ENCODE data around the gene TNFAIP2.

Gene TNFAIP2

DNA sequence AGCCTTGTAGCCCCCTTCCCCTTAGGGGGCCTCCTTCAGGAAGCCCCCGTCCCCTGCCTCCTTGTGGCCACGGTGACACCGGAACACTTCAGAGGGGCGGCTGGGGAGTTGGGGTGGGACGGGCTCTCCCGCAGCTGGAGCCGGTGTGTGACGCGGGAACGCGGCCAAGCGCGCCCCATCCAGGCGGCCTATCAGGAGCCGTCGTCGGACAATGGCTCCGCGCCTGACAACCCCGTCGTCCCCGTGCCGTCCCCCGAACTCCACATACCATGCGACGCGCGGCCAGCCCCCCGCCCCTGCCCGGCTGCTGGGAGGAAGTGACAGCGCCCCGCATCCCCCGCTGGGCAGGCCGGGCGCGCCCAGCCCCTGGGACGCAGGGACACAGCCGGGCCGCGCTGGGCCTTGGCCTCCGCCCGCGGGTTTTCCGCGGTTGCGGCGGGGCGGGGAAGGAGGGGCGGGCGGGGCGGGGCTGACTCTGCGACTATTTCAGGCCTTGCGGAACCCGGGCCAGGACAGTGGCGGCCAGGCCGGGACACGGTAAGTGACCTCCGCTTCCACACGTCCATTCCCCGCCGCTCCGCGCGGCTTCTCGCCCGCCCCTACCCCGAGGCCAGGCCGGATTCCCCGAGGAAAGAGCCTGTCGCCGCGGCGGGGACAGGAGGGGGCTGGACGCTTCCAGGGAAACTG lies at the start of gene TNFAIP2:
TNFAIP2 (plus strand) TSS at position 515 of the 687 bp plus-strand sequence. CDS start 2,997 bp downstream, outside the sequence.
- H3K4me3 ChIP-seq (ENCODE audit: low read length) = peak within 1 kb of the TSS; percentile 17
- TF ChIP-seq CTCF (conservative IDR thresholded peaks at IDR 0.05; ENCODE audit: low read depth, low read length) = no peak
- DNase-seq (ENCODE audit: low read depth) = no peak

DNA sequence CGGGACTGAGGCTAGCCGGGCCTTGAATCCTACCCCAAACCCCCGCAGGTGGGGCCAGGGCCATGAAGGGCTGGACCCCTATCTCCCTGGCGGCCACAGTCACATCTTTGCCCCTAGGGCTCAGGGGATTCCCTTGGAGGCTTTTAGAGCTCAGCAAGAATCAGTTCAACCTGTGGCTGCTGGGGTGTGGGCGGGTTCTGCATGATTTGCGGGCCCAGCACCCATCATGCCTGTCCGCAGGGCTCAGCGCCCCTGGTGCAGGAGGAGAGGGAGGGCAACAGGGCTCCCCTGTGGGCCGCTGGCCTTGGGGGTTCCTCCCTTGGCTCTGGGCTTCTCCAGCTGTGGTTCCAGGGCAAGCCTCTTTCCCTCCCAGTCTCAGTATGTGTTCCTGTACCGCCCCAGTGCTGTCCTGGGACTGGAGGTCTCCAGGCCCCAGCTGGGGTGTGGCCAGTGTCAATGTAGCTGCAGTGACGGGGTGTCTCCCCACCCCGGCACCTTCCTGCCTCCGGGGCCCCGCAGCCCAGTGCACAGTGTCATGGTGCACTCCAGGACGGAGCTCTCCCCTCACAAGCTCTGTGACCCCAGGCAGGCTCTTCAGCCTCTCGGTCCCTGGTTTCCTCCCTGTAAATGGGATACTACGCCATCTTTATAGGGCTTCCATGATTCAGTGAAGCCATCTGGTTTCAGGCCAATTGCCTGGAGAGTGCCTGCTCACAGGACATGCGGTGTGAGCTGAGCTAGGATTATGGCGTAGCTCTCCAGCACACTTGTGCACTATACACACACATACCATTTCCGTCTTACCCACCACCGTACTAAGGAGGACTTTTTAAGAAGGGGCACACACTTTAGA lies 49.2 kb upstream of the TNFAIP2 start:
- DNase-seq (ENCODE audit: low read depth) = no peak
- no peak overlapping the region for H3K4me3 ChIP-seq (ENCODE audit: low read length)
- no peak for TF ChIP-seq CTCF (conservative IDR thresholded peaks at IDR 0.05; ENCODE audit: low read depth, low read length)

- DNase-seq (ENCODE audit: low read depth) = no peak
- no peak for TF ChIP-seq CTCF (conservative IDR thresholded peaks at IDR 0.05; ENCODE audit: low read depth, low read length)
- H3K4me3 ChIP-seq (ENCODE audit: low read length) = peak overlapping the region; percentile 32
These were observed 48.4 kb upstream of the TNFAIP2 start for GRCh38 chr14:103074729-103075367.

DNA sequence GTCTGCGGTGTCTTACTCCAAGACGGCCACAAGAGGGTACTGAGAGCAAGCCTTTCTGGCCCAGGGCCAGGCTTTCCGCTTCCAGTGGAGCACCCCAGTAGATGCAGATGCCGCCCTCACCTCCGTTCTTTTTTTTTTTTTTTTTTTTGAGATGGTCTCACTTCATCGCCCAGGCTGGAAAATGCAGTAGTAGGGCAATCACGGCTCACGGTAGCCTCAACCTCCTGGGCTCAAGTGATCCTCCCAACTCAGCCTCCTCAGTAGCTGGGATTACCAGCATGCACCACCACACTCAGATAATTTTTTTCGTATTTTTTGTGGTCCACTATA lies 44.9 kb upstream of the TNFAIP2 start:
- TF ChIP-seq CTCF (conservative IDR thresholded peaks at IDR 0.05; ENCODE audit: low read depth, low read length) = peak; percentile 81
- no peak for DNase-seq (ENCODE audit: low read depth)
- no peak overlapping the region for H3K4me3 ChIP-seq (ENCODE audit: low read length)

DNA sequence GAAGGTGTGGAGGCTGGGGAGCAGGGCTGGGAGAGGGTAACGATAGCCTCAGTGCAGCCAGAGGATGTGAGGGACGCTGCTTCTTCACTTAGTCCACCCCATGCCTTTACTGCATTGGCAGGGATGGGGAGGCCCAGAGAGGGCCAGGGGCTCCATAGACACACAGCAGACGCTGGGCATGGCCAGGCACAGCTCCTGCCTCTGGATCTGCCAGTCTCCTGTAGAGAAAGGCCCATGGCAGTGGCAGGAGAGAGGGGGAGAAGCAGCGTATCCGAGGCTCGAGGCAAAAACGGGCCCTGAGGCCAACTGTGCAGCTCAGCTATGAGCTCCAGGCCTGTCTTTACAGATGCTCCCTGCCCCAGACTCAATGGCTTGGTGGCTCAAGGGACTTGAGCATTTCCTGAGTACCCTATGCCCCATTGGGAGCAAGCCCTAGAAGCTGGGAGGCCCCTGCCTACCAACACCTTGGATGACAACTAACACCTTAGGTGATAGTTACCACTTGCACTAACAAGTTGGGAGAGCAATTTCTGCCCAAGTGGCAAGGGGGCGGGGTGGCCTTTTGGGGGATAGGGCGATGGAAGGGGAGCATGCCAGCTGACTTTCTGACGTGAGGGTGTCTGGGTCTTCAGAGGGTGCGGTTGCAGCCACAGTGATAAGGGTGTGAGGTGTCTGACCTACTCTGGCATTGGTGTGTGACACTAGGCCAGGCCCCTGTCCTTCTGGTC lies 44.2 kb upstream of the TNFAIP2 start:
- TF ChIP-seq CTCF (conservative IDR thresholded peaks at IDR 0.05; ENCODE audit: low read depth, low read length) = no peak
- DNase-seq (ENCODE audit: low read depth) = no peak
- no peak overlapping the region for H3K4me3 ChIP-seq (ENCODE audit: low read length)

GRCh38 chr14:103081951-103082350 lies 41.3 kb upstream of the TNFAIP2 start:
- no peak for TF ChIP-seq CTCF (conservative IDR thresholded peaks at IDR 0.05; ENCODE audit: low read depth, low read length)
- no peak overlapping the region for H3K4me3 ChIP-seq (ENCODE audit: low read length)
- no peak for DNase-seq (ENCODE audit: low read depth)
